ENCODE results near the gene NOS1. TPM values are rescaled to one million over a fixed set of nuclear protein-coding genes. Genes with fewer than 3 reads are reported as not detected.
A peak's percentile ranks its signal among the peaks of the same experiment; 100 is the strongest.
"Not testable (repeated sequence)": the region's sequence is repeated elsewhere in the genome, so short reads cannot be mapped to it uniquely, and the experiment has no call there.

The NOS1 gene
- total RNA-seq, 2 donors from 2014 or later = not detected

GRCh38 chr12:117227000-117227653, 134.3 kb downstream of the NOS1 start:
- Mint-ChIP-seq H3K4me3 (no peak overlapping the region), H3K4me1 (ENCODE audit: low read depth) (no peaks in the 10 kb centered on the region), H3K9me3 (no peaks in the 10 kb centered on the region), H3K27ac (no peak overlapping the region), H3K36me3 (ENCODE audit: insufficient read depth in 2 of 2) (no peaks in the 10 kb centered on the region), H3K27me3 (ENCODE audit: low read depth) (peaks cover 14% of the 10 kb centered on the region)
- no peak for DNase-seq
- ATAC-seq (replicated peaks in 1 of 2) = no peak

GRCh38 chr12:117226505-117226904, 134.9 kb downstream of the NOS1 start:
- Mint-ChIP-seq H3K4me1 (ENCODE audit: low read depth) (no peaks in the 10 kb centered on the region), H3K27ac (no peak overlapping the region), H3K9me3 (no peaks in the 10 kb centered on the region), H3K4me3 (no peak overlapping the region), H3K36me3 (ENCODE audit: insufficient read depth in 2 of 2) (no peaks in the 10 kb centered on the region), H3K27me3 (ENCODE audit: low read depth) (peaks cover 14% of the 10 kb centered on the region)
- no peak for ATAC-seq (replicated peaks in 1 of 2)
- DNase-seq = no peak

- no peak for ATAC-seq (replicated peaks in 1 of 2)
Measured at GRCh38 chr12:117225179-117225578, 136.2 kb downstream of the NOS1 start.

GRCh38 chr12:117220947-117221346, 140.5 kb downstream of the NOS1 start:
- H3K36me3 Mint-ChIP-seq (ENCODE audit: insufficient read depth in 2 of 2); H3K4me1 Mint-ChIP-seq (ENCODE audit: low read depth); ATAC-seq (replicated peaks in 1 of 2); H3K27me3 Mint-ChIP-seq (ENCODE audit: low read depth); H3K4me3 Mint-ChIP-seq; H3K27ac Mint-ChIP-seq; DNase-seq; H3K9me3 Mint-ChIP-seq: not testable (repeated sequence)

More at GRCh38 chr12:117225179-117225578, 136.2 kb downstream of the NOS1 start:
- Mint-ChIP-seq H3K9me3 (no peaks in the 10 kb centered on the region), H3K36me3 (ENCODE audit: insufficient read depth in 2 of 2) (no peaks in the 10 kb centered on the region), H3K27ac (no peak overlapping the region), H3K27me3 (ENCODE audit: low read depth) (peaks cover 8% of the 10 kb centered on the region), H3K4me3 (no peak overlapping the region), H3K4me1 (ENCODE audit: low read depth) (no peaks in the 10 kb centered on the region)
- DNase-seq = no peak

- no peak overlapping the region for H3K4me3 Mint-ChIP-seq
- H3K36me3 Mint-ChIP-seq (ENCODE audit: insufficient read depth in 2 of 2) = no peaks in the 10 kb centered on the region
- no peaks in the 10 kb centered on the region for H3K4me1 Mint-ChIP-seq (ENCODE audit: low read depth)
- no peaks in the 10 kb centered on the region for H3K9me3 Mint-ChIP-seq
- H3K27me3 Mint-ChIP-seq (ENCODE audit: low read depth) = no peaks in the 10 kb centered on the region
- no peak overlapping the region for H3K27ac Mint-ChIP-seq
- ATAC-seq (replicated peaks in 1 of 2) (no peak), DNase-seq (no peak)
Measured at GRCh38 chr12:117218149-117218548, 143.3 kb downstream of the NOS1 start.

- Mint-ChIP-seq H3K9me3 (no peaks in the 10 kb centered on the region), H3K4me1 (ENCODE audit: low read depth) (no peaks in the 10 kb centered on the region), H3K27ac (no peak overlapping the region), H3K27me3 (ENCODE audit: low read depth) (peaks cover 1% of the 10 kb centered on the region), H3K4me3 (no peak overlapping the region), H3K36me3 (ENCODE audit: insufficient read depth in 2 of 2) (no peaks in the 10 kb centered on the region)
- no peak for ATAC-seq (replicated peaks in 1 of 2)
- DNase-seq = no peak
Measured at GRCh38 chr12:117216686-117217085, 144.7 kb downstream of the NOS1 start.

GRCh38 chr12:117214797-117215196, 146.6 kb downstream of the NOS1 start:
- no peak for ATAC-seq (replicated peaks in 1 of 2)
- no peak for DNase-seq

GRCh38 chr12:117213295-117213808, 148.1 kb downstream of the NOS1 start:
- Mint-ChIP-seq H3K27me3 (ENCODE audit: low read depth) (peaks cover 9% of the 10 kb centered on the region), H3K4me3 (no peak overlapping the region), H3K9me3 (no peaks in the 10 kb centered on the region), H3K27ac (no peak overlapping the region), H3K4me1 (ENCODE audit: low read depth) (no peaks in the 10 kb centered on the region), H3K36me3 (ENCODE audit: insufficient read depth in 2 of 2) (no peaks in the 10 kb centered on the region)
- ATAC-seq (replicated peaks in 1 of 2) (no peak), DNase-seq (no peak)

More at GRCh38 chr12:117214797-117215196, 146.6 kb downstream of the NOS1 start:
- Mint-ChIP-seq H3K4me3 (no peak overlapping the region), H3K27ac (no peak overlapping the region), H3K9me3 (no peaks in the 10 kb centered on the region), H3K4me1 (ENCODE audit: low read depth) (no peaks in the 10 kb centered on the region), H3K36me3 (ENCODE audit: insufficient read depth in 2 of 2) (no peaks in the 10 kb centered on the region), H3K27me3 (ENCODE audit: low read depth) (peaks cover 8% of the 10 kb centered on the region)

- H3K4me3 Mint-ChIP-seq = no peak overlapping the region
- no peaks in the 10 kb centered on the region for H3K4me1 Mint-ChIP-seq (ENCODE audit: low read depth)
- peak; percentile 44 to 54 for ATAC-seq (replicated peaks in 1 of 2)
- peaks cover 16% of the 10 kb centered on the region for H3K27me3 Mint-ChIP-seq (ENCODE audit: low read depth)
- no peaks in the 10 kb centered on the region for H3K9me3 Mint-ChIP-seq
- H3K36me3 Mint-ChIP-seq (ENCODE audit: insufficient read depth in 2 of 2) = no peaks in the 10 kb centered on the region
- no peak overlapping the region for H3K27ac Mint-ChIP-seq
- peak; percentile 59 to 69 for DNase-seq
Measured at GRCh38 chr12:117212563-117213190, 148.7 kb downstream of the NOS1 start.

GRCh38 chr12:117210266-117210918, 151.0 kb downstream of the NOS1 start:
- Mint-ChIP-seq H3K9me3 (no peaks in the 10 kb centered on the region), H3K4me3 (no peak overlapping the region), H3K27me3 (ENCODE audit: low read depth) (peaks cover 16% of the 10 kb centered on the region), H3K36me3 (ENCODE audit: insufficient read depth in 2 of 2) (no peaks in the 10 kb centered on the region), H3K4me1 (ENCODE audit: low read depth) (no peaks in the 10 kb centered on the region), H3K27ac (no peak overlapping the region)
- ATAC-seq (replicated peaks in 1 of 2) (no peak), DNase-seq (no peak)

GRCh38 chr12:117209626-117210025, 151.8 kb downstream of the NOS1 start:
- ATAC-seq (replicated peaks in 1 of 2) = no peak
- H3K27me3 Mint-ChIP-seq (ENCODE audit: low read depth) = peaks cover 16% of the 10 kb centered on the region
- H3K9me3 Mint-ChIP-seq = no peaks in the 10 kb centered on the region
- DNase-seq = no peak
- no peaks in the 10 kb centered on the region for H3K36me3 Mint-ChIP-seq (ENCODE audit: insufficient read depth in 2 of 2)
- no peaks in the 10 kb centered on the region for H3K4me1 Mint-ChIP-seq (ENCODE audit: low read depth)
- no peak overlapping the region for H3K4me3 Mint-ChIP-seq
- no peak overlapping the region for H3K27ac Mint-ChIP-seq

GRCh38 chr12:117208811-117209455, 152.5 kb downstream of the NOS1 start:
- no peak overlapping the region for H3K27ac Mint-ChIP-seq
- DNase-seq = no peak
- peaks cover 16% of the 10 kb centered on the region for H3K27me3 Mint-ChIP-seq (ENCODE audit: low read depth)
- no peaks in the 10 kb centered on the region for H3K9me3 Mint-ChIP-seq
- H3K4me1 Mint-ChIP-seq (ENCODE audit: low read depth) = no peaks in the 10 kb centered on the region
- ATAC-seq (replicated peaks in 1 of 2) = no peak
- H3K36me3 Mint-ChIP-seq (ENCODE audit: insufficient read depth in 2 of 2) = no peaks in the 10 kb centered on the region
- no peak overlapping the region for H3K4me3 Mint-ChIP-seq

- Mint-ChIP-seq H3K36me3 (ENCODE audit: insufficient read depth in 2 of 2) (no peaks in the 10 kb centered on the region), H3K27ac (no peak overlapping the region), H3K9me3 (no peaks in the 10 kb centered on the region), H3K4me3 (no peak overlapping the region), H3K27me3 (ENCODE audit: low read depth) (peaks cover 16% of the 10 kb centered on the region), H3K4me1 (ENCODE audit: low read depth) (no peaks in the 10 kb centered on the region)
- no peak for DNase-seq
- no peak for ATAC-seq (replicated peaks in 1 of 2)
Measured at GRCh38 chr12:117208206-117208605, 153.2 kb downstream of the NOS1 start.

All from activated T-cell treated with anti-CD3 and anti-CD28 coated beads, Interleukin-2, amount 50 U/mL, for 72 hours (primary cell).